CD8-positive, alpha-beta memory T cell (primary cell): ENCODE results near the gene VAMP8. TPM values are rescaled to one million over a fixed set of nuclear protein-coding genes. Genes with fewer than 3 reads are reported as not detected.

Source experiments
- CTCF ChIA-PET: fragments of 350-600 bp; sonication (Branson Sonifier 250); formaldehyde crosslinking; loops from one replicate; lab custom pipeline; 2021; ENCODE audit warnings: antibody characterized with exemption; lab: Charles Lee
- POLR2A ChIA-PET: fragments of 350-600 bp; sonication (Branson Sonifier 250); formaldehyde crosslinking; loops from one replicate; lab custom pipeline; 2021; ENCODE audit warnings: antibody characterized with exemption; lab: Charles Lee
- DNase-seq, 5 donors: peaks; one replicate each; pipeline versions ENCODE4 v3.0.0 to v3.0.0-alpha.2; 2020 to 2022; ENCODE audit warnings: mixed read lengths in 1 of 5
- H3K27ac ChIP-seq: one replicate; pipeline ENCODE4 v1.7.0; 2013; ENCODE audit warnings: low read depth, mild to moderate bottlenecking, low read length, moderate library complexity
- H3K27me3 ChIP-seq: 2 replicates; pipeline ENCODE4 v1.7.0; 2013; ENCODE audit warnings: low read length, mild to moderate bottlenecking; ENCODE audit not compliant: insufficient read depth, poor library complexity, severe bottlenecking
- H3K36me3 ChIP-seq: 2 replicates; pipeline ENCODE4 v1.7.0; 2013; ENCODE audit warnings: mild to moderate bottlenecking, low read length, moderate library complexity; ENCODE audit not compliant: insufficient read depth
- H3K4me1 ChIP-seq: 2 replicates; pipeline ENCODE4 v1.7.0; 2013; ENCODE audit warnings: mild to moderate bottlenecking, low read length, moderate library complexity; ENCODE audit not compliant: insufficient read depth
- H3K4me3 ChIP-seq: 2 replicates; pipeline ENCODE4 v1.7.0; 2013; ENCODE audit warnings: mild to moderate bottlenecking, low read length
- H3K9me3 ChIP-seq: 2 replicates; pipeline ENCODE4 v1.7.0; 2013; ENCODE audit warnings: mild to moderate bottlenecking, low read length
- H3K27ac Mint-ChIP-seq, 8 donors: one replicate each; pipeline ENCODE4 v1.8.0; 2020 to 2021; ENCODE audit warnings: mixed read lengths in 8 of 8, mild to moderate bottlenecking in 6 of 8, inconsistent platforms in 3 of 8, moderate library complexity in 3 of 8
- H3K27me3 Mint-ChIP-seq, 2 donors: one replicate each; pipeline ENCODE4 v1.8.0; 2020 to 2021; ENCODE audit warnings: mixed read lengths in 2 of 2, mild to moderate bottlenecking in 1 of 2, moderate library complexity in 1 of 2
- H3K36me3 Mint-ChIP-seq, 3 donors: one replicate each; pipeline ENCODE4 v1.8.0; 2020 to 2021; ENCODE audit warnings: mixed read lengths in 3 of 3, inconsistent platforms in 1 of 3, mild to moderate bottlenecking in 1 of 3
- H3K4me1 Mint-ChIP-seq, 3 donors: one replicate each; pipeline ENCODE4 v1.8.0; 2020 to 2021; ENCODE audit warnings: mixed read lengths in 3 of 3, inconsistent platforms in 1 of 3, mild to moderate bottlenecking in 1 of 3
- H3K4me3 Mint-ChIP-seq, 7 donors: one replicate each; pipeline ENCODE4 v1.8.0; 2020 to 2021; ENCODE audit warnings: mixed read lengths in 7 of 7, mild to moderate bottlenecking in 6 of 7, moderate library complexity in 4 of 7, inconsistent platforms in 2 of 7
- H3K9me3 Mint-ChIP-seq, 5 donors: one replicate each; pipeline ENCODE4 v1.8.0; 2020 to 2022; ENCODE audit warnings: mixed read lengths in 5 of 5, mild to moderate bottlenecking in 3 of 5, moderate library complexity in 2 of 5, inconsistent platforms in 1 of 5
- polyA plus RNA-seq: library from polyadenylated mRNA; unstranded; fragments of 300-500 nt; fragmentation: Illumina TruSeq; gene quantifications from one replicate; pipeline ENCODE4 v1.2.3, GENCODE V29; 2021
- total RNA-seq, 2 experiments: library from RNA; stranded (reverse); gene quantifications; one replicate each; pipeline ENCODE4 v1.2.3, GENCODE V29; 2021

The VAMP8 gene
- total and polyA plus RNA-seq, 3 experiments from 2014 or later = 94.4 to 355 (median 95.4) TPM

DNA sequence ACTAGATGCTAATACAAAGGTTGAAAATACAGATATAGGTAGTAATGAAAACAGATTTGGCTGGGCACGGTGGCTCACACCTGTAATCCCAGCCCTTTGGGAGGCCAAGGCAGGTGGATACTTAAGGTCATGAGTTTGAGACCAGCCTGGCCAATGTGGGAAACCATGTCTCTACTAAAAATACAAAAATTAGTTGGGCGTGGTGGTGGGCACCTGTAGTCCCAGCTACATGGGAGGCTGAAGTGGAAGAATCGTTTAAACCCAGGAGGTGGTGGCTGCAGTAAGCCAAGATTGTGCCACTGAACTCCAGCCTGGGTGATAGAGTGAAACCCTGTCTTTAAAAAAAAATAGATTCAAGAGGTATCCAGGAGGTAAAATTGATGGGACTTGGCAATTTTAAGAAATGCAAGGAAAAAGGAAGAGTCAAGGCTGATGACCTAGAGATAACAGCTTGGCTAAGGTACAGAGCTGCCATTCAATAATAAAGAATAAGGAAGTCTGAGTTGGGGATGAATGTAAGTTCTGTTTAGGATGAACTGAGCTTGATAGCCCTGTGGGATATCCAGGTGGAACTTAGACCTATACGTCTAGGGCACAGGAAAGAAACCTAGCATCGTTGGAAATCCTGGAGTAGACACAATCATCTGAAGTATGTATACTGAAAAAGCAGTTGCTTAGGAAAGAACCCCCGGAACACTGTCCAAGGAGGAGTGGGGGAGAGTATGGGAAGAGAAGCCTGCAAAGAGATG, 29.4 kb upstream of the VAMP8 start:
- H3K4me3 Mint-ChIP-seq = no peak overlapping the region
- Histone ChIP-seq H3K27me3 (no peaks in the 10 kb centered on the region), H3K36me3 (peaks cover 35% of the 10 kb centered on the region), H3K27ac (no peak overlapping the region), H3K4me1 (no peaks in the 10 kb centered on the region), H3K9me3 (no peaks in the 10 kb centered on the region), H3K4me3 (no peak overlapping the region)
- H3K4me1 Mint-ChIP-seq = peaks cover 3 to 10% (median 9%) of the 10 kb centered on the region in 3 donors
- ChIA-PET POLR2A (interaction anchor here (0.6 to 1.7 kb wide), 2 partner anchors 9 to 43 kb away, joined by 3 to 7 read pairs; partner anchors contain the start of gene MAT2A), CTCF (interaction anchor here (2.0 to 14.9 kb wide), 2 partner anchors 9 to 131 kb away, joined by 13 to 327 read pairs; partner anchors contain the start of genes MAT2A and SH2D6)
- H3K36me3 Mint-ChIP-seq = peaks cover under 1 to 84% (median 11%) of the 10 kb centered on the region in 3 donors
- no peaks in the 10 kb centered on the region for H3K27me3 Mint-ChIP-seq
- H3K9me3 Mint-ChIP-seq = no peaks in the 10 kb centered on the region
- peak overlapping the region in 5 of 8 donors; percentile 12 to 88 (median 73) for H3K27ac Mint-ChIP-seq
- no peak for DNase-seq

GRCh38 chr2:85548608-85548900, 28.8 kb upstream of the VAMP8 start:
- Mint-ChIP-seq H3K27me3 (no peaks in the 10 kb centered on the region), H3K4me1 (peaks cover 3 to 9% (median 6%) of the 10 kb centered on the region in 3 donors), H3K4me3 (no peak overlapping the region), H3K27ac (no peak overlapping the region), H3K9me3 (no peaks in the 10 kb centered on the region), H3K36me3 (peaks cover 0 to 82% (median 8%) of the 10 kb centered on the region in 3 donors)
- CTCF ChIA-PET = interaction anchor here (2.0 to 14.9 kb wide), 3 partner anchors 9 to 157 kb away, joined by 13 to 327 read pairs (median 51); partner anchors contain the start of genes MAT2A and SH2D6
- Histone ChIP-seq H3K27ac (no peak overlapping the region), H3K4me1 (no peaks in the 10 kb centered on the region), H3K9me3 (no peaks in the 10 kb centered on the region), H3K4me3 (no peak overlapping the region), H3K27me3 (no peaks in the 10 kb centered on the region), H3K36me3 (peaks cover 35% of the 10 kb centered on the region)
- no peak for DNase-seq
- POLR2A ChIA-PET = interaction anchor here (0.6 to 1.7 kb wide), 2 partner anchors 9 to 43 kb away, joined by 3 to 7 read pairs; partner anchors contain the start of gene MAT2A

DNA sequence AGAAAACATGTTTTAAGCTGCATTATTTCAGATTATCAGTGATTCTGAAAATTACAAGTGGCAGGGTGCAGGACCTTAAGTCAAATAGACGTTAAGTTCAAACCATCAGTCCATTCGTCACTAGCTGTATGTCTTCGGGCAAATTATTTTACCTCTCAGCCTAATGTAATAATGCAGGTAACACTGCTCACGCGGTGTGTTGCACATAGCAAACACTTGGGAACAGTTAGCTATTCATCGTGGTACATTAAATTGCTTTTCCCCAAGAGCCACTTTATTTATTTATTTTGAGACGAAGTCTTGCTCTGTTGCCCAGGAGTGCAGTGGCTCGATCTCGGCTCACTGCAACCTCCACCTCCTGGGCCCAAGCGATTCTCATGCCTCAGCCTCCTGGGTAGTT, 28.3 kb upstream of the VAMP8 start:
- Histone ChIP-seq H3K27me3 (no peaks in the 10 kb centered on the region), H3K27ac (no peak overlapping the region), H3K36me3 (peaks cover 35% of the 10 kb centered on the region), H3K4me1 (no peaks in the 10 kb centered on the region), H3K9me3 (no peaks in the 10 kb centered on the region), H3K4me3 (no peak overlapping the region)
- Mint-ChIP-seq H3K9me3 (no peaks in the 10 kb centered on the region), H3K4me3 (no peak overlapping the region), H3K27ac (no peak overlapping the region), H3K27me3 (no peaks in the 10 kb centered on the region), H3K4me1 (peaks cover 3 to 8% (median 6%) of the 10 kb centered on the region in 3 donors), H3K36me3 (peaks cover 0 to 83% (median 11%) of the 10 kb centered on the region in 3 donors)
- ChIA-PET CTCF (interaction anchor here (2.0 to 14.9 kb wide), 3 partner anchors 10 to 158 kb away, joined by 13 to 327 read pairs (median 51); partner anchors contain the start of genes MAT2A and SH2D6), POLR2A (interaction anchor here (0.6 to 1.7 kb wide), 3 partner anchors 10 to 109 kb away, joined by 3 to 7 read pairs (median 3); partner anchors contain the start of gene MAT2A)
- DNase-seq = no peak

GRCh38 chr2:85549826-85550225, 27.6 kb upstream of the VAMP8 start:
- H3K4me1 Mint-ChIP-seq = peaks cover 3 to 6% (median 5%) of the 10 kb centered on the region in 3 donors
- H3K9me3 Mint-ChIP-seq = no peaks in the 10 kb centered on the region
- H3K4me3 ChIP-seq = no peak overlapping the region
- no peak for DNase-seq
- POLR2A ChIA-PET = interaction anchor here (0.6 to 1.7 kb wide), 3 partner anchors 11 to 109 kb away, joined by 3 to 7 read pairs (median 3); partner anchors contain the start of gene MAT2A
- H3K27ac Mint-ChIP-seq = peak overlapping the region in 1 of 8 donors; percentile 76
- H3K27me3 Mint-ChIP-seq = no peaks in the 10 kb centered on the region
- peaks cover 35% of the 10 kb centered on the region for H3K36me3 ChIP-seq
- no peaks in the 10 kb centered on the region for H3K4me1 ChIP-seq
- CTCF ChIA-PET = interaction anchor here (1.2 to 14.9 kb wide), 5 partner anchors 11 to 223 kb away, joined by 3 to 327 read pairs (median 51); partner anchors contain the start of genes MAT2A and SH2D6
- no peaks in the 10 kb centered on the region for H3K9me3 ChIP-seq
- H3K36me3 Mint-ChIP-seq = peaks cover 0 to 83% (median 10%) of the 10 kb centered on the region in 3 donors
- no peak overlapping the region for H3K4me3 Mint-ChIP-seq
- no peak overlapping the region for H3K27ac ChIP-seq
- H3K27me3 ChIP-seq = no peaks in the 10 kb centered on the region

GRCh38 chr2:85550486-85550885, 26.9 kb upstream of the VAMP8 start:
- POLR2A ChIA-PET = interaction anchor here (1.5 to 2.3 kb wide), 2 partner anchors 11 kb away, joined by 4 to 21 read pairs; partner anchors contain the start of genes GGCX and MAT2A
- no peak overlapping the region for H3K4me3 Mint-ChIP-seq
- Histone ChIP-seq H3K36me3 (peaks cover 33% of the 10 kb centered on the region), H3K9me3 (no peaks in the 10 kb centered on the region), H3K27ac (no peak overlapping the region), H3K4me1 (no peaks in the 10 kb centered on the region), H3K27me3 (no peaks in the 10 kb centered on the region), H3K4me3 (no peak overlapping the region)
- CTCF ChIA-PET = interaction anchor here (1.2 to 14.9 kb wide), 7 partner anchors 12 to 241 kb away, joined by 3 to 327 read pairs (median 10); partner anchors contain the start of genes MAT2A and SH2D6
- no peak for DNase-seq
- H3K27ac Mint-ChIP-seq = peak overlapping the region in 1 of 8 donors; percentile 26
- H3K9me3 Mint-ChIP-seq = no peaks in the 10 kb centered on the region
- peaks cover 3 to 6% (median 5%) of the 10 kb centered on the region in 3 donors for H3K4me1 Mint-ChIP-seq
- no peaks in the 10 kb centered on the region for H3K27me3 Mint-ChIP-seq
- H3K36me3 Mint-ChIP-seq = peaks cover 0 to 83% (median 12%) of the 10 kb centered on the region in 3 donors

DNA sequence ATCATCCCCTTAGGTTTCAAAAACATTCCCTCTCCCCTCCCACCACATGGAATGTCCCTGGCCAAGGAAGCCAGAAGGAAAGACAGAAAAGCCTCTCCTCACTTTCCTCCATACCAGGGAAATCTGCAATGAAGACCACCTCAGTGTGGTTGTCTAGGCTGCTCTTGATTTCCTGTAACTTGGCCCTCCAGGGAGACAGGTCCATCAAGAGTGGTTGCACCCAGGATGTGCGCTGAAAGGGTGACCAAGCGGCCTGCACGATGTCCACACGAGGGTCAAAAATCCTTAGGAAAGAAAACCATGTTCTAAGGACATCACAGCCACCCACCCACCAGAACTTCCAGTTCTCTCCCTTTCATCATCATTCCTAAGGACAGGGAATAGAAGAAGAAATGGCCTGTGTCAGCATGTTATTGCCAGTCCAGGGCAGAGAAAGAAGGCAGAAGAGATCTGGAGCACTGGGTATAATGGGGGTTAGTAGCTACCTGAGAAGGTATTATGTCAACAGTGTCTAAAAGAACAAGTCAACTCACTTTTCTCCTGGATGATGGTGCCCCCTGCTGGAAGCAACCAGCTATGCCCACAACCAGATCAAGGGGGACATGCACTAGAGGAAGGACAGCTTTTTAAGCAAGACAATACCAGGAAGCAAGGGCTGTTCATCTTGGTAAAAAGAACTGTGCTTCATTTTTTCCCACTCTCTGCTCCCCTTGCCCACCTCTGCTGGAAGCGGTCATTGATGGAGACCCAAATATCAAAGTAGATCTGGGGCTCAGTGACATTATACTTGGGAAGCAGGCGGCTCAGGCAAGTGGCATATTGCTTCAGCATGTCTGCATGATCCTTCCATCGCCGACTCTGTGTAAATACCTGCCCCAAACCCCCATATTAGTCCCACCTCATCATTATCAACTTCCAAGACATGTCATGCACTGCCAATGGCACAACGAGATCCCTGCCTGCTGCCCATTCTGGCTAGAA, 25.4 kb upstream of the VAMP8 start:
- peak overlapping the region in 1 of 7 donors; percentile 1 for H3K4me3 Mint-ChIP-seq
- peaks cover 33% of the 10 kb centered on the region for H3K36me3 ChIP-seq

DNA sequence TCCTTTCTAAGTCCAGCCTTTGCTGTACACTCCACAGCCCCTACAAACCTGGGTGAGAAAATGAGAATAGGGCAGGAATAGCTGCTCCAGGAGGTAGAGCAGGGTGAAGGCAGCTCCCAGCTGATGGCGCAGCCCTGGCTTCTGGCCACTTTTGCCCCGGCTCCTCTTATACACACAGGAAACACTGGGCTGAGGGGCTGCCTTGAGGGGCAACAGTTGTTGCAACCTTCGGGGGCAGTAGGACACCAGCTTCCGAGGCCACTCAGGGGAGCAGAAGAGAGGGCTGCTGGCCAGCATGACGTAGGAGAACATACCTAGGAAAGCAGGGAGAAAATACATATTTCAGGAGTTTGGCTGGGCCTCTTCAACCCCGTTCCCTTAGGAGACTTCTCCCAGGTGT, 24.2 kb upstream of the VAMP8 start:
- H3K36me3 ChIP-seq = peaks cover 33% of the 10 kb centered on the region
- H3K4me1 Mint-ChIP-seq = peaks cover 5 to 6% (median 6%) of the 10 kb centered on the region in 3 donors

More for the DNA sequence above, 25.4 kb upstream of the VAMP8 start:
- Mint-ChIP-seq H3K4me1 (peaks cover 3 to 6% (median 5%) of the 10 kb centered on the region in 3 donors), H3K27me3 (no peaks in the 10 kb centered on the region), H3K27ac (peak overlapping the region in 5 of 8 donors; percentile 11 to 61 (median 23)), H3K9me3 (no peaks in the 10 kb centered on the region), H3K36me3 (peaks cover 0 to 86% (median 12%) of the 10 kb centered on the region in 3 donors)
- CTCF ChIA-PET = interaction anchor here (0.6 to 14.9 kb wide), 31 partner anchors 9 to 286 kb away, joined by 3 to 327 read pairs (median 4); partner anchors contain the start of genes C2orf68, ELMOD3, GGCX and MAT2A
- Histone ChIP-seq H3K27ac (no peak overlapping the region), H3K4me1 (no peaks in the 10 kb centered on the region), H3K9me3 (no peaks in the 10 kb centered on the region), H3K27me3 (no peaks in the 10 kb centered on the region), H3K4me3 (no peak overlapping the region)
- peak; percentile 79 to 91 (median 84) for DNase-seq
- POLR2A ChIA-PET = interaction anchor here (0.6 to 4.3 kb wide), 6 partner anchors 9 to 204 kb away, joined by 4 to 24 read pairs (median 6); partner anchors contain the start of genes ELMOD3, GGCX, MAT2A and RETSAT

More for the DNA sequence above, 24.2 kb upstream of the VAMP8 start:
- no peak overlapping the region for H3K4me3 ChIP-seq
- Mint-ChIP-seq H3K4me3 (no peak overlapping the region), H3K9me3 (no peaks in the 10 kb centered on the region), H3K27me3 (no peaks in the 10 kb centered on the region), H3K27ac (no peak overlapping the region), H3K36me3 (peaks cover 0 to 89% (median 16%) of the 10 kb centered on the region in 3 donors)
- CTCF ChIA-PET = interaction anchor here (0.8 to 14.9 kb wide), 4 partner anchors 112 to 145 kb away, joined by 3 to 327 read pairs (median 8); partner anchors contain the start of gene SH2D6
- no peaks in the 10 kb centered on the region for H3K9me3 ChIP-seq
- no peak overlapping the region for H3K27ac ChIP-seq
- DNase-seq = no peak
- POLR2A ChIA-PET = interaction anchor here (4.3 kb wide), 1 partner anchor 133 kb away, joined by 24 read pairs; the partner anchor contains the start of gene SH2D6
- no peaks in the 10 kb centered on the region for H3K27me3 ChIP-seq
- no peaks in the 10 kb centered on the region for H3K4me1 ChIP-seq
